AG04450 (cell line): ENCODE measurements around the gene SLC25A25. TPM values are rescaled to one million over a fixed set of nuclear protein-coding genes. Genes with fewer than 3 reads are reported as not detected.

Experiments used
- CTCF ChIA-PET: fragments of 300-600, 350-600 bp; formaldehyde crosslinking; extraction: SDS; loops from one replicate; lab custom pipeline; 2022; ENCODE audit warnings: antibody characterized with exemption, inconsistent platforms; lab: Charles Lee
- POLR2A ChIA-PET: fragments of 350-600 bp; formaldehyde crosslinking; extraction: SDS; loops from one replicate; lab custom pipeline; 2021; ENCODE audit warnings: antibody characterized with exemption, inconsistent platforms; lab: Yijun Ruan, JAX
- DNase-seq: peaks from one replicate; pipeline ENCODE4 v3.0.0-alpha.2; 2011; ENCODE audit warnings: low read depth, low spot score
- H3K27ac ChIP-seq: one replicate; pipeline ENCODE4 v1.5.1; 2012; ENCODE audit warnings: low read depth, low read length, control low read depth
- H3K27me3 ChIP-seq: one replicate; pipeline ENCODE4 v1.6.0; 2012; ENCODE audit warnings: low read length; ENCODE audit not compliant: control insufficient read depth, insufficient read depth
- H3K4me3 ChIP-seq: 2 replicates; pipeline ENCODE4 v1.5.1; 2011; ENCODE audit warnings: mild to moderate bottlenecking, low read depth, low read length, control low read depth
- H3K9me3 ChIP-seq: 2 replicates; pipeline ENCODE4 v1.5.1; 2012; ENCODE audit warnings: low read length; ENCODE audit not compliant: control insufficient read depth, insufficient read depth
- CTCF ChIP-seq: IDR thresholded peaks from 2 replicates; pipeline ENCODE4 v1.5.1; 2011; ENCODE audit warnings: low read depth, low read length, control low read depth, inconsistent platforms
- polyA plus RNA-seq: library from polyadenylated mRNA; depleted of rRNA; stranded (reverse); fragments of >200 nt; gene quantifications from 2 replicates; pipeline ENCODE4 v1.2.3, GENCODE V29; 2011

Gene SLC25A25
- polyA plus RNA-seq, 1 experiment, result 12.0 TPM

GRCh38 chr9:128118971-128119665, 51.1 kb downstream of the SLC25A25 start:
- Histone ChIP-seq H3K4me3 (no peak overlapping the region), H3K27me3 (no peaks in the 10 kb centered on the region), H3K27ac (no peak overlapping the region), H3K9me3 (no peaks in the 10 kb centered on the region; the same call in 1 of the 2 replicates)
- ChIA-PET POLR2A (interaction anchor here (0.7 to 1.1 kb wide), 2 partner anchors 9 to 12 kb away, joined by 3 to 6 read pairs; no protein-coding TSS in a partner anchor), CTCF (interaction anchor here (0.8 to 1.5 kb wide), 2 partner anchors 176 to 189 kb away, joined by 3 to 15 read pairs; partner anchors contain the start of gene PIP5KL1)
- no peak for TF ChIP-seq CTCF
- DNase-seq, result no peak

- no peak for TF ChIP-seq CTCF
- ChIA-PET POLR2A (interaction anchor here (0.7 to 1.1 kb wide), 2 partner anchors 8 to 13 kb away, joined by 3 to 6 read pairs; no protein-coding TSS in a partner anchor), CTCF (interaction anchor here (0.8 to 1.5 kb wide), 2 partner anchors 177 to 190 kb away, joined by 3 to 15 read pairs; partner anchors contain the start of gene PIP5KL1)
- H3K27me3 ChIP-seq, result no peaks in the 10 kb centered on the region
- H3K9me3 ChIP-seq, result no peaks in the 10 kb centered on the region
- no peak overlapping the region for H3K27ac ChIP-seq
- DNase-seq, result no peak
- no peak overlapping the region for H3K4me3 ChIP-seq
Observed at GRCh38 chr9:128120061-128120740, 52.2 kb downstream of the SLC25A25 start.

GRCh38 chr9:128120741-128121465, 52.9 kb downstream of the SLC25A25 start:
- CTCF ChIA-PET, result interaction anchor here (0.7 to 1.5 kb wide), 2 partner anchors 13 to 178 kb away, joined by 4 to 15 read pairs; no protein-coding TSS in a partner anchor
- TF ChIP-seq CTCF, result no peak
- Histone ChIP-seq H3K27ac (no peak overlapping the region), H3K4me3 (no peak overlapping the region), H3K27me3 (no peaks in the 10 kb centered on the region), H3K9me3 (no peaks in the 10 kb centered on the region)
- POLR2A ChIA-PET, result no interaction called here
- no peak for DNase-seq

- POLR2A ChIA-PET, result no interaction called here
- no peaks in the 10 kb centered on the region for H3K9me3 ChIP-seq
- TF ChIP-seq CTCF, result no peak
- DNase-seq, result no peak
- no peaks in the 10 kb centered on the region for H3K27me3 ChIP-seq
- no peak overlapping the region for H3K4me3 ChIP-seq
- CTCF ChIA-PET, result interaction anchor here (0.7 kb wide), 1 partner anchor 13 kb away, joined by 4 read pairs; no protein-coding TSS in a partner anchor
- no peak overlapping the region for H3K27ac ChIP-seq
Observed at GRCh38 chr9:128121466-128121810, 53.4 kb downstream of the SLC25A25 start.
